GM19035 (cell line): Measurements from ENCODE around the gene OR51B6.
"Not testable (repeated sequence)": the region's sequence is repeated elsewhere in the genome, so short reads cannot be mapped to it uniquely, and the experiment has no call there.

ENCODE experiments used
- ATAC-seq: cut with Tn5 transposase; IDR thresholded peaks from one replicate; pipeline ENCODE4 v1.9.1; 2021; ENCODE audit not compliant: unreplicated experiment

Gene OR51B6

GRCh38 chr11:5351208-5351607, at the start of gene OR51B6:
OR51B6 (plus strand) TSS chr11:5351508; CDS start chr11:5351508, 0 bp downstream.
- ATAC-seq, result no peak

GRCh38 chr11:5301846-5302245, 49.5 kb upstream of the OR51B6 start, which contains the start of gene OR51B4:
OR51B4 (minus strand) TSS chr11:5301946; CDS start chr11:5301946, 0 bp downstream.
- no peak for ATAC-seq

- no peak for ATAC-seq
Observed at GRCh38 chr11:5303626-5304025, 47.7 kb upstream of the OR51B6 start.

- ATAC-seq, result no peak
Observed at GRCh38 chr11:5304046-5304445, 47.3 kb upstream of the OR51B6 start.

GRCh38 chr11:5307256-5308019, 43.9 kb upstream of the OR51B6 start:
- ATAC-seq, result no peak

- no peak for ATAC-seq
Observed at GRCh38 chr11:5310423-5310822, 40.9 kb upstream of the OR51B6 start.

- ATAC-seq, result not testable (repeated sequence)
Observed at GRCh38 chr11:5313326-5314023, 37.8 kb upstream of the OR51B6 start.

- no peak for ATAC-seq
Observed at GRCh38 chr11:5317292-5317691, 34.0 kb upstream of the OR51B6 start.

- no peak for ATAC-seq
Observed at GRCh38 chr11:5324197-5324596, 27.1 kb upstream of the OR51B6 start, which contains the start of gene OR51B2. OR51B2 (minus strand) TSS chr11:5324297; CDS start chr11:5324297, 0 bp downstream.

- ATAC-seq, result no peak
Observed at GRCh38 chr11:5335170-5335569, 16.1 kb upstream of the OR51B6 start.

GRCh38 chr11:5336331-5336730, 15.0 kb upstream of the OR51B6 start:
- no peak for ATAC-seq

- not testable (repeated sequence) for ATAC-seq
Observed at GRCh38 chr11:5337253-5337652, 14.1 kb upstream of the OR51B6 start.

- peak; percentile 43 for ATAC-seq
Observed at GRCh38 chr11:5339771-5340322, 11.5 kb upstream of the OR51B6 start.

- ATAC-seq, result no peak
Observed at GRCh38 chr11:5343474-5344335, 7.6 kb upstream of the OR51B6 start, which contains the start of gene OR51B5. OR51B5 (minus strand) TSS chr11:5343524; CDS start chr11:5343524, 0 bp downstream.

GRCh38 chr11:5345831-5346230, 5.5 kb upstream of the OR51B6 start:
- no peak for ATAC-seq

GRCh38 chr11:5348551-5349194, 2.6 kb upstream of the OR51B6 start:
- ATAC-seq, result no peak

- no peak for ATAC-seq
Observed at GRCh38 chr11:5349550-5349949, 1.8 kb upstream of the OR51B6 start.

GRCh38 chr11:5356031-5356430, 4.7 kb downstream of the OR51B6 start:
- not testable (repeated sequence) for ATAC-seq

GRCh38 chr11:5362017-5362625, 10.8 kb downstream of the OR51B6 start:
- no peak for ATAC-seq

GRCh38 chr11:5363679-5364078, 12.4 kb downstream of the OR51B6 start:
- ATAC-seq, result no peak
